NCI-H1092 (cell line): Measurements from ENCODE around the gene LIPT2.
"Not testable (repeated sequence)": the region's sequence is repeated elsewhere in the genome, so short reads cannot be mapped to it uniquely, and the experiment has no call there.

ENCODE experiments used
- DNase-seq: peaks from one replicate; lab custom pipeline; 2025; lab: John Stamatoyannopoulos, UW

LIPT2 gene

GRCh38 chr11:74492974-74493790 lies at the start of gene LIPT2:
Gene LIPT2 (minus strand): TSS chr11:74493724. CDS start chr11:74493703, 21 bp downstream.
- peak; percentile 99 for DNase-seq

GRCh38 chr11:74541466-74541865 lies 47.9 kb upstream of the LIPT2 start:
- DNase-seq: no peak

- DNase-seq: no peak
Measured at GRCh38 chr11:74540270-74540669, 46.7 kb upstream of the LIPT2 start.

GRCh38 chr11:74538680-74539079 lies 45.2 kb upstream of the LIPT2 start:
- no peak for DNase-seq

- DNase-seq: no peak
Measured at GRCh38 chr11:74535371-74536160, 42.0 kb upstream of the LIPT2 start.

- DNase-seq: not testable (repeated sequence)
Measured at GRCh38 chr11:74534946-74535275, 41.4 kb upstream of the LIPT2 start.

GRCh38 chr11:74534216-74534945 lies 40.9 kb upstream of the LIPT2 start:
- no peak for DNase-seq

GRCh38 chr11:74533421-74533820 lies 39.9 kb upstream of the LIPT2 start:
- DNase-seq: no peak

- DNase-seq: no peak
Measured at GRCh38 chr11:74532501-74533246, 39.1 kb upstream of the LIPT2 start.

GRCh38 chr11:74524978-74525377 lies 31.5 kb upstream of the LIPT2 start:
- no peak for DNase-seq

- no peak for DNase-seq
Measured at GRCh38 chr11:74524501-74524900, 31.0 kb upstream of the LIPT2 start.

- DNase-seq: no peak
Measured at GRCh38 chr11:74522776-74523175, 29.3 kb upstream of the LIPT2 start.

- DNase-seq: no peak
Measured at GRCh38 chr11:74521666-74522252, 28.2 kb upstream of the LIPT2 start.

- no peak for DNase-seq
Measured at GRCh38 chr11:74520927-74521665, 27.6 kb upstream of the LIPT2 start.

- no peak for DNase-seq
Measured at GRCh38 chr11:74520316-74520715, 26.8 kb upstream of the LIPT2 start.

- no peak for DNase-seq
Measured at GRCh38 chr11:74519710-74520109, 26.2 kb upstream of the LIPT2 start.

- DNase-seq: not testable (repeated sequence)
Measured at GRCh38 chr11:74517592-74517991, 24.1 kb upstream of the LIPT2 start.

GRCh38 chr11:74507582-74507981 lies 14.1 kb upstream of the LIPT2 start:
- no peak for DNase-seq

- DNase-seq: no peak
Measured at GRCh38 chr11:74506823-74507222, 13.3 kb upstream of the LIPT2 start.

- DNase-seq: no peak
Measured at GRCh38 chr11:74505911-74506310, 12.4 kb upstream of the LIPT2 start.
